K562 (cell line): ENCODE measurements around the gene HOXB4. TPM values are rescaled to one million over a fixed set of nuclear protein-coding genes. Genes with fewer than 3 reads are reported as not detected.

ENCODE experiments used
- BRD9 ChIP-seq: fragments of 450-650 bp; IDR thresholded peaks from 2 replicates; pipeline ENCODE4 v1.6.1; 2018; ENCODE audit warnings: low read depth; ENCODE audit not compliant: partially characterized antibody
- CBX5 ChIP-seq: IDR thresholded peaks from 2 replicates; pipeline ENCODE4 v1.6.1; 2014; ENCODE audit warnings: low read depth, borderline replicate concordance
- E2F4 ChIP-seq: sonication (generic); formaldehyde crosslinking; IDR thresholded peaks from 2 replicates; pipeline ENCODE4 v1.8.0; 2022; ENCODE audit warnings: mild to moderate bottlenecking, low read depth, missing genetic modification reagents
- ESRRB ChIP-seq: fragments of 250-450 bp; sonication (Bioruptor Pico); IDR thresholded peaks from 2 replicates; pipeline ENCODE4 v1.5.0; 2020; ENCODE audit warnings: mild to moderate bottlenecking, moderate library complexity, borderline replicate concordance
- ETV5 ChIP-seq: sonication (generic); formaldehyde crosslinking; IDR thresholded peaks from 2 replicates; pipeline ENCODE4 v1.4.0; 2020; ENCODE audit warnings: low read depth, mild to moderate bottlenecking, missing genetic modification reagents
- FOXJ3 ChIP-seq: sonication (generic); formaldehyde crosslinking; IDR thresholded peaks from 2 replicates; pipeline ENCODE4 v1.4.0; 2020; ENCODE audit warnings: mild to moderate bottlenecking, missing genetic modification reagents
- GABPA ChIP-seq: fragments of 200-800 bp; sonication (Bioruptor generic); conservative IDR thresholded peaks from 2 replicates; pipeline ENCODE4 v1.6.1; 2016; ENCODE audit warnings: low read depth, missing genetic modification characterization, missing compliant biosample characterization
- GATAD2B ChIP-seq: fragments of 450-650 bp; IDR thresholded peaks from 2 replicates; pipeline ENCODE4 v1.6.1; 2017; ENCODE audit warnings: mild to moderate bottlenecking, borderline replicate concordance
- KDM5B ChIP-seq: fragments of 200-600 bp; sonication (generic); IDR thresholded peaks from 2 replicates; pipeline ENCODE4 v1.6.1; 2012; ENCODE audit warnings: low read depth, mild to moderate bottlenecking, moderate library complexity, low read length, control low read depth, inconsistent platforms; ENCODE audit not compliant: insufficient replicate concordance
- OTX1 ChIP-seq: fragments of 450-650 bp; formaldehyde crosslinking; IDR thresholded peaks from 2 replicates; pipeline ENCODE4 v1.4.0; 2022; ENCODE audit warnings: mild to moderate bottlenecking
- POLR2AphosphoS5 ChIP-seq: IDR thresholded peaks from 2 replicates; pipeline ENCODE4 v1.6.1; 2011; ENCODE audit warnings: mild to moderate bottlenecking, low read depth, low read length, moderate library complexity; ENCODE audit not compliant: control insufficient read depth, insufficient read depth
- POLR2G ChIP-seq: fragments of 200-400 bp; formaldehyde crosslinking; IDR thresholded peaks from 2 replicates; pipeline ENCODE4 v1.6.1; 2017; ENCODE audit warnings: low read depth, mild to moderate bottlenecking, antibody characterized with exemption, low read length, moderate library complexity
- RBFOX2 ChIP-seq: fragments of 200-400 bp; formaldehyde crosslinking; IDR thresholded peaks from 2 replicates; pipeline ENCODE4 v1.6.1; 2017; ENCODE audit warnings: low read depth, mild to moderate bottlenecking, low read length, moderate library complexity
- RERE ChIP-seq: sonication (generic); formaldehyde crosslinking; IDR thresholded peaks from 2 replicates; pipeline ENCODE4 v1.8.0; 2023; ENCODE audit warnings: missing genetic modification reagents, mild to moderate bottlenecking, borderline replicate concordance
- SP2 ChIP-seq: IDR thresholded peaks from 2 replicates; pipeline ENCODE4 v1.6.1; 2011; ENCODE audit warnings: mild to moderate bottlenecking, low read depth, low read length, moderate library complexity; ENCODE audit not compliant: poor library complexity, severe bottlenecking; ENCODE audit errors: extremely low read depth
- SPI1 ChIP-seq: IDR thresholded peaks from 2 replicates; pipeline ENCODE4 v1.6.1; 2011; ENCODE audit warnings: low read depth, low read length, control low read depth, borderline replicate concordance
- ZNF592 ChIP-seq: fragments of 450-650 bp; IDR thresholded peaks from 2 replicates; pipeline ENCODE4 v1.6.1; 2017; ENCODE audit warnings: antibody characterized with exemption, mild to moderate bottlenecking
- polyA plus RNA-seq, 8 experiments: library from polyadenylated mRNA; depleted of rRNA in 4 of 8; stranded (reverse) in 5 of 8; unstranded in 3 of 8; fragments of >200 nt; fragmentation: Nextera tagmentation in 2 of 8; fragmentation: Illumina TruSeq in 1 of 8; extraction: Ambion mirVana in 2 of 8; extraction: Trizol in 1 of 8; gene quantifications; 2 replicates each; pipeline versions ENCODE4 v1.2.1 to v1.2.3, GENCODE V29; 2011 to 2014; ENCODE audit warnings: inconsistent platforms in 1 of 8, missing spikeins in 1 of 8
- total RNA-seq, 7 experiments: library from RNA; depleted of rRNA in 6 of 7; stranded (reverse); fragments of >200 nt in 6 of 7; fragmentation: Illumina TruSeq in 2 of 7; extraction: Trizol in 2 of 7; gene quantifications; 2 replicates each; pipeline versions ENCODE4 v1.2.1 to v1.2.3, GENCODE V29; 2011 to 2021; ENCODE audit warnings: low replicate concordance in 1 of 7

The HOXB4 gene
- total and polyA plus RNA-seq, 9 of the 15 experiments (the other 6 are each of a cell fraction or from before 2014, with no cell fraction given): 1.6 to 34.9 (median 14.9) TPM

- TF ChIP-seq RERE (CRISPR knock-in tag) (no peak), ESRRB (no peak), OTX1 (peak; percentile 20; the same call in 1 of the 2 replicates), KDM5B (peak; percentile 72), FOXJ3 (CRISPR knock-in tag) (no peak), BRD9 (peak; percentile 53), CBX5 (no peak), SP2 (no peak), E2F4 (CRISPR knock-in tag) (no peak), GABPA (peak; percentile 20; the same call in 1 of the 2 replicates), GATAD2B (no peak), SPI1 (no peak), ZNF592 (peak; percentile 35; the same call in 1 of the 2 replicates), POLR2G (peak; percentile 85), RBFOX2 (peak; percentile 82), POLR2AphosphoS5 (peak; percentile 70), ETV5 (CRISPR knock-in tag) (no peak; the same call in 1 of the 2 replicates)
Measured at GRCh38 chr17:48541577-48542113, 36.5 kb downstream of the HOXB4 start (continued).
